ENCODE data around the gene EBF3.

Gene EBF3

DNA sequence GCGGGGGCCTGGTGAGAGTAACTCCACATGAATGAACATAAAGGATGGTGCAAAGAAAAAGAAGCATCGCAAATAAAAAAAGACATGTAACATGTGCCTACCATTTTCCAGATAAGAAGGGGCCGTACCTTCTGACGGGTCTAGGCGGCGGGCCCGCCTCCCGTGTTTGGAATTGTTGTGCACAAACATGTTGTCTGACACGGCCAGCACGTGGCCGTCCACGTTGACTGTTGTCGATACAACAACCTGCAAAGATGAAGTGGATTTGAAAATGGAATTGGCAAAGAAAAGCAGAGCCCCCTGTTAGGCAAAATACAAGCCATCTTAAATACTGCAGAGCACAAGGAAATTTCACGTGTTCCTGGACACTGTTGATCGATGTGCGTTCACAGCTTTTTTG lies 90.7 kb downstream of the EBF3 start:
- DNase-seq (ENCODE audit: low read depth, low spot score): no peak

DNA sequence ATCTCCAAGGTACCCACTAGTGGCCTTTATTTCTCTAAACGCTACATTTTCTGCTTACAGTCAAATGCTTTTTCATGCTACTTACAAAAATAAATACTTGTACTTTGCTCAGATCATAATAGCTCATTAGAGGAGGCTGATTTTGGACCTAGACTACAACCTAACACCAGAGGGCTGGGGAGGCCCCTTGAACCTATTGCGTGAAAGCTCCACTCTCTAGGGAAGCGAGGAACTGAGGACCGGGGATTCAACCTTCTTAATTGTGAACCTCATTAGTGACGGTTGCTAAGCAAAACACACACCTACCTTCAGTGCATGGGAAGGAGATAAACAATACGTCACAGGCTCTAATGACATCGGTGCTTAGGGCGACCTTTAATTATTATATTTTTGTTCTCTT lies 92.1 kb downstream of the EBF3 start:
- no peak for DNase-seq (ENCODE audit: low read depth, low spot score)

DNA sequence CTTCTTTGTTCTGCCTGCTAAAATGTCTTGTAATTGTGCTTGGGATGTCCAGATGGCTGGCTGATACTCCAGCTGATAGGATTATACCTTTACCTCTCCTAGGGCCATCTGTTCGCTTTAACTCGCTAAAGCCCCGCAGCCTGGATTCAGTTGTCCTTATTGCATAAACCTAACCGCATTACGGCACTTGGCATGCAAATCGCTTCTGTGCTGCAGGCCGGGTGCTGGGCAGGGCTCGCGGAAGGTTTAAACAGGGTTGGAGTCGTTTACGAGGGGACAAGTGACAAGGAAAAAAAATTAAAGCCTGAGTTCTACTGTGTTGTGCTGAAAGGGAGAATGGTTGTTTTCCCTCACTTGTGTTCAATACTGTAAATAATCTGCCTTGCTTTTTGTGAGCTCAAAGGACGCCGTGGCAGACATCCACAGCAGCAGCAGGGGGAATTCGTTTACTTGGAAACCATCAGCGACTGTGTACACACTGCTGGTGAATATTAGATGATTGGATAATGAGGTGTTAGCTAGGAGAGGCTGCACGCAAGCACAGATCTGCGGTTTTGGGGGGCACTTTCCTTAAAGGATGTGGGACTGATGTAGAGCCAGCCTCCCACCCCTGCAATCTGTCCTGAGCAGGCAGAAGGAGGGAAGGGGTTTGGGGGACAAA lies 93.0 kb downstream of the EBF3 start:
- DNase-seq (ENCODE audit: low read depth, low spot score): no peak

DNA sequence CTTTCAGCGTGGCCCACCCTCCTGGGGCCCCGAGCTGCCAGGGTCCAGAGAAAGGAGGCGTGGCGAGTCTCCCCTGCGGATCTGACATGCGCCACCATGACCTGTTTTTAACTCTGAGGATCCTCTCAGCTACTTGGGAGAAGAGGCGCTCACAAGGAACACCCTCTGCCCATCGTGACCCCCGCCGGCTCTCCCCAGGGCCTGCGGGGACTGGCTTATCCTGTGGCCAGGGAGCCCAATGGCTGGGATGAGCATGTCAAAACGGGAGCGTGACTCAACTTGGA lies 93.7 kb downstream of the EBF3 start:
- no peak for DNase-seq (ENCODE audit: low read depth, low spot score)

DNA sequence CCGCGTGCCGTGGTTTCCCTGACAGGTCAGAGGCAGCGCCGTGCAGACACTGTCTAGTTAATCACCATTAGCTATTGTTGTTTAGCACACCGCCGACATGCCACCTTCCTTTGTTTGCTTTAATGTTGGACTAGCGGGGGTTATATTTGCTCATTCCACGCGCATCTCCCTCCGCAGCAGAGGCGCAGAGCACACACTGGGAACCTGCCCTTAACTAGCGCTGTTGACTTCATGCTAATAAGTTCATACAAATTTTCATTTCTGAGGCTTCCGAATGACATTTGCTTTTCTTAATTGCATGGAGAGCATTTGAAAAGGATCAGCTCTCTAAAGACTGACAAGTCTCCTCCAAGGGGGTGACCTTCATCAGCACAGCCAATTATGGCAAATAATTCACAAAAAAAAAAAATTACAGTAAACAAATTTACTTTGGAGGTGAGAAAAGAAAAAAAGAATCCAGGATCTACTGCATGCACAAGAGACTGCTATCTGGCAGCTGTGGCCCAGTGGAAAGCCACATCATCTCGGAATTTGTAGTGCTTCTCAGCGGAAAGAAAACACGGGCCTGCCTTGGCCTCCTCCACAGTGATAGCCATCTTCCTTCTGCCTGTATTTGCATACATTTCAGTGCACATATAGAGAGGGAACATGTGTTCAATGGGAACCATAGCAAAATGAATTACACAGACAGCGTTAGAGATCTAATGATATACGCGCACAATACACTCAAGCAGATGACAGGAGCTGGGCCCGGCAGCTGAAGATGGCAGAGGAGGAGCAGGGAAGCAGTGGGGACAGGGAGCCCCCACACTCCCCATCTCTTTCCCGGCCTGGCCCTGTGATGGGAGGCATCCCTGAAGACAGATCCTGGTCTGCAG lies 94.2 kb downstream of the EBF3 start:
- no peak for DNase-seq (ENCODE audit: low read depth, low spot score)

DNA sequence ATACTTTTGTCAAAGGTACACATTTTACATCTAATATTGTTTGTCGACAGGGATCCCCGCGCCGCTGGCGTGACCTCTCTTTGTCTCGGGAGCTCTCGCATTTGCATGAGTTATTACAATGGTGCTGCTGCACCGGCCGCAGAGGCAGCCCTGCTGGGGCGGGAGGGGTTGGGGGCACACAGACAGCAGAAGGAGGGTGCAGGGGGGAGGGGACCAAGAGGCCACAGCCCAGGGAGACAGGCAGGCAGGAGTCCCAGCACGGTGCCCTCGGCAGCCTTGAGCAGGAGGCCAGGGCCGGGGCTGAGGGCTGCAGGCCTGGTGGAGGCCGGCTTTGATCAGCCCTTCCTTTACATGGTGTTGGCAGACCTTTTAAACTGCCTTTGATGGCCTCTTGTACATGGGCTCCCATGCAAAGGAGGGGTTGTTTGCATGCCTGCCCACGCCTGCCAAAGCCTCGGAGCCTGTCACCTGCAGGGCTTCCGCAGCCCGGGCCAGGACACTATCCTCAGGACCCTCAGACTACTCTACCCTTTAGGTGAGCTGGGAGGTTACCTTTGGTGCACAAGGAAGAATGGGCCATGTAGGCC lies 95.5 kb downstream of the EBF3 start:
- DNase-seq (ENCODE audit: low read depth, low spot score): no peak

DNA sequence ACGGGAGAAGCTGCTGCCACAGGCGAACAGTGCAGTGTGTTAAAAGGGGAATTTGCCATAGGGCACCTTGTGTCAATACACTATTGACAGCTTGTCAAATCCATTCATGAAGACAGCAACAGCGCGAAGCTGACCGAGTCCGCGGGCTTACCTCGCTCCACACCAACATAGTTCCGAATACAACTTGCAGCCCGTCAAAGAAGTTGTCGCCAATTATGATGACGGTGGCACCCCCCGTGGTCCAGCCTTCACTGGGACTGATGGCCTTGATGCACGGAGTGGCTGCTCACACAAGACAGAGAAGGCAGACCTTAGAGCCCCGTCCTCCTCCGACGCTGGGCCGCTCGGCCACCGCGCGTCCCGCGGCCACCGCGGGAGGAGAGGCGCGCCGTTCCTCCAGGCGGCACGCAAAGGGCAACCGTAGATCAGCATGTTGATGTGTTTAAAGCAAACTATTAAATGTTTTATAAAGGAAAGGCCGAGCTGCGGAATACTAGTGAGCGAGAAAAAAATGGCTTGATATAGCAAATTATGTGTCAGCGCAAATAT lies 96.4 kb downstream of the EBF3 start:
- DNase-seq (ENCODE audit: low read depth, low spot score): no peak

DNA sequence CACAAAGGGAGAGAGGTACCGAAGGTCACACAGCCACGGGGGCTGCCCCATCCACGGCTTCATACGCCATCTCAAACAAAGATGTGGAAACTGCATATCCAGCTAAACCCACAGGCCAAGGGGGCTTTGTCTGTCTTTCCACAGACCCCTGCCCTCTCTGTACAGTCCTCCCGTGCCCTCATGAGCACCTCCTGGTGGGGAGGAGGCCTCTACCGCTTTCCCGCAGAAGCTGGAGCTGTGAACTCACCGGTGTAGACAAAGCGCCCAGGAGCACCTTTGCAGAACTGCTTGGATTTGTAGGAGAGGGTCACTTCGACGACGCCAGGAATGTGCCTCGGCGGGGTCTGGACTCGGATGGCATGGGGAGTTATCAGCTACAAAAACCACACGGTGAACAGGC lies 97.2 kb downstream of the EBF3 start:
- no peak for DNase-seq (ENCODE audit: low read depth, low spot score)

DNA sequence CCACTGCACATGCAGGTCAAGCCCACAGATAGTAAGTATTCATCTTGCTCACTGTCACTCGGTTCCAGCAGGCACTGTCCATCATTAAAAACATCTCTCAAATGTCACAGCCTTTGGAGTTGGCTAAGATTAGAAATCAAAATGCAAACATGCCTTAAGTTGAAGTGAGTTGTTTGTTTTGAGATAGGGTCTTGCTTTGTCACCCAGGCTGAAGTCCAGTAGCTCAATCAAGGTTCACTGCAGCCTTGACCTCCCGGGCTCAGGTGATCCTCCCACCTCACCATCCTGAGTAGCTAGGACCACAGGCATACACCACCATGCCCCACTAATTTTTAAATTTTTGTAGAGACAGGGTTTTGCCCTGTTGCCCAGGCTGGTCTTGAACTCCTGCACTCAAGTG lies 98.1 kb downstream of the EBF3 start:
- no peak for DNase-seq (ENCODE audit: low read depth, low spot score)

DNA sequence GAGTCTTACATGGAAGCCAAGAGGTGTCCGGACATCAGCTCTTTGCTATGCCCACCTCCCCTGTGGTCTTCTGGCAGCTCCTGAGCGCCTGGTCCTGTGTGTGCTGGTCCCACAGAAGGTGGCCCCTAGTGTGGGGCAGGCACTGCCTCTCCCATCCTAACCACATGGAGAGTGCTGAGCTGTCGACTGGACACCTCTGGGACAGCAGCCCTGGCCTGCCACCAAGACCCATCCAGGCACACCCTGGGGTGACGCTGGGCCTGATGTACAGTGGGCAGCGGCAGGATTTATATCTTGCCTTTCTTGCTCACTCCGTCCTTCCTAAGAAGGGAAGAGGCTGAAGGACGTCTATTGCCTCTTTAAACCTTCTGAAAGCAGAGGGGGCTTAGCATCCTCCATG lies 98.7 kb downstream of the EBF3 start:
- no peak for DNase-seq (ENCODE audit: low read depth, low spot score)

DNA sequence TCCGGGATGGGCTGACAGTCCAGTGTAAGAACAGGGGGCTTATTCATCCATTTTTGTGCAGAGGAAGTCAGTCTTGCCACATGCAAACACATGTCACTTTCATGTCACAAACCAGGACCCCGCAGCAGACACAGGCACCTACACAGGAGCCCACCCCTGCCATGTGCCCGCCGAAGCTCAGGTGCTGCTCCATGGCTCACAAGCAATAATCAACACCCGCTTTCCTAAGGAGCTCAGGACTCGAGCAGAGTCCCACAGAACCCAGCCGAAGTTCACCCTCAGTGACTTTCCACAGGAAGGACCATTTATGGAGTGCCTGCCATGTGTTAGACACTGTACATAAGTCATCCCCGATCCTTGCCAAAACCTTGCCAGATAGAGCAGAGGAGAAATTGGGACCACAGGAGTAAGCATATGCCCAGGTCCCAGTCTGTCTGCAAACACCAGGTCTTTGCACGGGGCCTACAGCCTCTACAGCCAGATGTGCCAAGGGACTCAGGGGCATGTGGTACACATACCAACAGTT lies 99.4 kb downstream of the EBF3 start:
- DNase-seq (ENCODE audit: low read depth, low spot score): no peak

DNA sequence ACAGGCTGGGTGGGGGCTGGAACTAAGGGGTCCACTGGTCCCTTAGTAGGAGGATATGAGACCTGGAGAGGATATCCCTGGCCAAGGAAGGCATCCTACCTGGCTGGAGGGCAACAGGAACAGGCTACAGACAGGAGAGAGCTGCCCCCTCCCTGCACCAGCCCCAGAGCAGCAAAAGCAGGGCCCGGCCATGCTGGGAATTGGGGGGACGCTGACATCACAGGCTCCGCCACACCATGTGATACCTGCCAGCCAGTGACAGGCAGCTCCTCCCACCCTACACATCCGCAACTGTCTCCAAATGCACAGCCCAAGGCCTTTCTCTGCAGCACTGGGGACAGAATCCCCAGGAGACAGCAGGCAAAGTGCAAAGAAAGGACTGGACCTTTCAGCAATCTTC lies 100.0 kb downstream of the EBF3 start:
- no peak for DNase-seq (ENCODE audit: low read depth, low spot score)

DNA sequence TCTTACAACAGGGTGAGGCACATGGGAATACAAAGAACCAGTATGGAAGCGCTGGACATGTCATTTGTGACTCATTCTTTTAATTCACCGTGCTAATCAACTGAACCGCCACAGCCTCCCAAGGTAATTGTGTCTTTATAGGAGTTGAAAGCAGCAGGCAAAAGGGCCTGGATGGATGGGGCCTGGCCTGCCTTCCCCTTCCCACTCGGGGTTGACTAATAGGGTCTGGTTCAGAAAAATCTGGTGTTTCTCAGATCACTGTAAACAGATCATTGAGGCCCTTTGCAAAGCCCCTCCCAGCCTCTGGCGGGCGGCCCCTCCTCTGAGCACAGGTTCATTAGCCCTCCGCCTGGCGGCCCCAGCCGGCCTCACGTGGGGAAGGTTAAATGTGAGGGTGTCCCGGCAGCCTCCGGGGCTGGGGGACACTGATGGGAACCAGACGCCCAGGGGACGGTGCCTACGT lies 100.8 kb downstream of the EBF3 start:
- no peak for DNase-seq (ENCODE audit: low read depth, low spot score)

DNA sequence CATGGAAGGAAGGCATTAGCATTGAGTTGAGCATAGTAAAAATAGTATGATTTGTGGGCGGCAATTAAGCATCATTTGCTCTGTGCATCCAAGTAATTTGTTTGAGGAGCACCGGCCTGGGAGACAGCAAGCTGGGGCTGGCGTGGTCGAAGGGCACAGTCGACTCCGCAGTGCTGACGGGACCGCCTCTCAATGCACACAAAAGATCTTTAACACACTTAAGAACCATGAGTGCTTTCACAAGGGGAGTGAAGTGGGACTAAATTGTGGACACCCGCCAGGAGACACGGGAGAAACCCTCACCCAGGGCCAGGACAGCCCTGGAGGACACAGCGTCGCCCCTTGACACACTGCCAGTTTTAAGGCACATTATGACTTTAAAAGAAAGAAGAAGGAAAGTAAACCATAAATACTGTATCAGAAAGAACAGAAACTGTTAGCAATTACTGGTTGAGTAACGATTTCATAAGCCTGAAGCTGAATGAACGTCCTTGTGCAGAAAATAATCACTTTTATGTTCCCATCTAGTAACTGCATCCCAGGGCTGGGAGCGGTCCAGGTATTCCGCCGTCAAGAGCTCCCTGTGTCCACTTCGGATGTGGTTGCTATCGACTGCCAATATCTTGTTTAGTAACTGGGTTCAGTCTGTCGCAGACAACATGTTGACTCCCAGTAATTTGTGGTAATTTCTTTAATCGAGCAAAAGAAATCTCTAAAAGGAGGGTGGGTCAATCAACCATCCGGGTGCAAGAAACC lies 102.1 kb downstream of the EBF3 start:
- DNase-seq (ENCODE audit: low read depth, low spot score): no peak

DNA sequence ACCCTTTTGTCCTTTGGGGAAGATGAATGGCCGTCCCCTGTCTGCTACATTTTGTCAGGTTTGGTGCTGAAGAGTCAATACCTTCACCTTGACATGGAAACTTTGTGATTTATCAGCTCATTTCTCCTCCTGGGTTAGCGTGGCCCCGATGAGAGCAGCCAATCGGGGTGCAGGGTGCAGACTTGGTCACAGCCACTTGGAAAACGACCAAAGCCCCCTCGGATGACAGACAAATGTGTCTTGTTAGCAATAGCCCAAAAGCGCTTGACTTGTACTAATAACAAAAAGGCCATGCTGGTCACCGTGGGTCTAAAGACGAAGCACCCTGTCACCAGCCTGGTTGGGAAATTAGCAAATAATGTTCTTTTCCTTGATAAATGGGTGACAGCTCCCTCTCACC lies 103.7 kb downstream of the EBF3 start:
- DNase-seq (ENCODE audit: low read depth, low spot score): no peak

DNA sequence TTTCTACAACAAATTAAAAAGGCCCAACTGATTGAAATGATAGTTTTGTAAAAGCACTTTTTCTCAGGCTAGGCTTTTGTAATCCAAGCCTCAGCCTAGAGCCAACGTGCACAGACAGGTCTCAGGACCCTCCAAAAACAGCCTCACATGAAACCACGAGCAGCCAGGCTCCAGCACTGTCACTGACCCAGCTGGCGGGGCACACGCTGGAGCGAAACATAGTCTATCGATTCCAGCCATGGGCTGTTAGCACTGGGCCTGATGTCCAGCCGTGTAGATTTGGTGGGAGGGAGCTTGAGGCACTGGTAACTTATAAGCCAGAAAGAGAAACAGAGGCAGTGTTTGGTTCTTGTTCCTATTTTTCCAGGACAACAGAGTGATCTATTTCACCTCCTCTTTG lies 104.5 kb downstream of the EBF3 start:
- DNase-seq (ENCODE audit: low read depth, low spot score): no peak

DNA sequence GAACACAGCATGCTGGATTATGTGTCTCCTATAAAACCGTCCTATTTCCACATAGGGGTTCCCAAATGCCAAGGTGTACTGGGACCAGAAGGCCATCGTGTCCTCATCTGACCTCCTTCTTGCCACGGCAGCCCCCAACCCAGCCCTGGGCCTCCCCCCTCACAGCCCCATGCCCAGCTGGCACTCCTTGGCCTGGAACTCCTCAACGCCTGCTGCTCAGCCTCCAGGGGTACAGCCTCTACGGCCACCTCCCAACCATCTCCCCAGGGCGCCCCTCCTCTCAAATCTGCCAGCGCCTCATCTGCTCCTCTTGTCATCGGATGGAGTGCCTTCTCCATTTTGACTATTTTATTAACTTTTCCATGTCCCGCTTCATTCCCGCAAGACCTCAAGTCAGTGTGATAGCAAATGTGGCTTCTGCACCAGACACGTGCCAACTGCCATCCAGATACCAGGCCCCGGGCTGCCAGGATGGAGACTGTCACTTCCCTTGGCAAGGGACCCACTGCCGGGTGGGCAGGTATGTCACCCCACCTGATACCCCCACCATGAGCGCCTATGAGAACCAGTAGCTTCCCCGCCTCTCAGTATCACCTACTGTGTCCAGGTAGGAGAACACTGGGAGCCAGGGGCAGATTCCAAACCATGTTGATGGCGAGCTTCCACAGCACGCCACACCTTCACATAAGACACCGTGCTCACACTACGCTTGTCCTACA lies 106.7 kb downstream of the EBF3 start:
- no peak for DNase-seq (ENCODE audit: low read depth, low spot score)

DNA sequence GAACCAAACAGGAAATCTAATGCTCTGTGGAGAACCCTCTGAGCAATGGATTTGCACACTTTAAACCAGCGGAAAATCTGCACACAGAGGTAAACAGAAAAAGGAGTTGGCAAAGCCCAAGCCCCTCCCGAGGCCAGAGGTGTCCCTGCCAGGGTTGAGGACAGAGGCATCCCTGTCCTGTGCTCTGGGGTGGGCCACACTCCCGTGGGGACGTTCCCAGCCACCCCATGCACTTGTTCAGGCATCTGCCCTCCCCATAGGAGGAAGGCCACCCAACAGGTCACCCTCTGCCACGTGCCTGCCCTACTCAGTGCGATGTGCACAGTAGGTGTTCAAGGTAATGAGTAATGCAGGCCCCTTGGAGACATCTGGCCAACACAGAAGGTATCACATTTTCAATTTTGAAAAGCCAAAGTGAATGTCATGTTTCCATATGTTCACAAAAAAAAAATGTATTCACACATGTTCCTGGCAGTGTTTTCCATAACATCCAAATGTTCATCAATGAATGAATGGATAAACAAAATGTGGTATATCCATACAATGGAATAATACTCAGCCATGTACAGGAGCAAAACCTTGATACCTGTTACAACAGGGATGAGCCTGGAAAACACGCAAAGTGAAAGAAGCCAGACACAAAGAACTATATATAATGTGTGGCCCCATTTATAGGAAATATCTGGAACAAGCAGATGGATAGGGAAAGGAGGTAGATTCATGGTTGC lies 108.1 kb downstream of the EBF3 start:
- no peak for DNase-seq (ENCODE audit: low read depth, low spot score)

DNA sequence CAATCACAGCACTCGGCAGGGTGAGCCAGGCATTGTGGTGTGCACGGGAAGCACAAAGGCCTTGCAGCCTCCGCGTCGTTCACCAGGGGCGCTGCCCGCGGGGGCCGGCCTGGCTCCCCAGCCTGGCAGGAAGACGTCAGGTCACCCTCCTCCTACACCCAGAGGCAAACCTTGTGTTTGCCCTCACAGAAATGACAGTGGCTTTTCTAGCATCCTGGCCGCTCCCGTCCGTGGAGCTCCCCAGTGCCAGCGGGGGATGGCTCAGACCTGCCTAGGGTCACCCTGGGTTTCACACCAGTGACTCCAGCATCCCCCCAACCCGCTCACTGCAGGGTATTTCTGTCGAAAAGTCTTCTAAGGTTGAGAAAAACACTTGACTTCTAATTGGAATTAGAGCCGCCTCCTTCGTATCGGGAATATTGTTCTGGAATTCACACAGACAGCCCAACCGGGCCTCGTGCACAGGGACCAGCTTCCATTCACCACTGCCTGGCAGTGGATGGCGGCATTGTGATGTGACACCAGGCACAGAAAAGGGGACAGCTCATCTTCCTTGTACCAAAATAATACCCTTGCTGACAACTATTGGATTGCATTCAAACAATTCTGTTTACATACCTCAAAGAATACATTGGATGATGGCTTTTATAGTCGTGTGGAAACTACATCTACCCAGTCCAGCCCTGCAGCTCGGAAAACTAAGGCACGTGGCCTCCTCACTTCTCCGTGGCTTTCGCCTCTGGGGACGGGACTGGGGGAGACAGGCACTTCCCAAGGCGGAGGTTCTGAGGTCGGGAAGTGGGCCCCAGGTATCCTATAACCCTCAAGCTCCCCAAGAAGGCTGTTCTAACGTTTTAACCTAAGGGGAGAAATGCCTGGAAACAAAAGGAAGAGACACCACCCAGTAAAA lies 109.0 kb downstream of the EBF3 start:
- DNase-seq (ENCODE audit: low read depth, low spot score): no peak
